Thoracic aorta (tissue), 2 donors: ENCODE results near the gene COMT. TPM values are rescaled to one million over a fixed set of nuclear protein-coding genes. Genes with fewer than 3 reads are reported as not detected.

Experiments used
- ATAC-seq: fragments of 150-250 bp; one replicate; pipeline ENCODE4 v1.8.0; 2017; ENCODE audit warnings: low read depth; ENCODE audit not compliant: insufficient number of reproducible peaks, low FRiP score
- DNase-seq: peaks from one replicate; pipeline ENCODE4 v3.0.0-alpha.2; 2020; ENCODE audit warnings: low spot score
- H3K27ac ChIP-seq, 2 donors: fragments of 200-600 bp; sonication (generic); 1 replicate in 1 of 2; 2 replicates in 1 of 2; pipeline ENCODE4 v1.5.1; 2016; ENCODE audit warnings: mild to moderate bottlenecking in 2 of 2, moderate library complexity in 2 of 2
- H3K27me3 ChIP-seq: fragments of 200-600 bp; sonication (generic); replicated peaks from 2 replicates; pipeline ENCODE4 v1.6.0; 2016; ENCODE audit warnings: mild to moderate bottlenecking; ENCODE audit not compliant: insufficient read depth
- H3K36me3 ChIP-seq: fragments of 200-600 bp; sonication (generic); one replicate; pipeline ENCODE4 v1.5.1; 2016
- H3K4me1 ChIP-seq, 2 donors: fragments of 200-600 bp; sonication (generic); 1 replicate in 1 of 2; 2 replicates in 1 of 2; pipeline versions ENCODE4 v1.5.1 to v1.6.0; 2016; ENCODE audit warnings: low read depth in 2 of 2, mild to moderate bottlenecking in 1 of 2; ENCODE audit not compliant: control insufficient read depth in 1 of 2
- H3K4me3 ChIP-seq: fragments of 200-600 bp; sonication (generic); 2 replicates; pipeline ENCODE4 v1.5.1; 2016; ENCODE audit warnings: mild to moderate bottlenecking
- H3K9me3 ChIP-seq: fragments of 200-600 bp; sonication (generic); 2 replicates; pipeline ENCODE4 v1.5.1; 2016
- total RNA-seq, 2 donors: library from RNA; depleted of rRNA; stranded (reverse); fragments of >200 nt; gene quantifications; one replicate each; pipeline versions ENCODE4 v1.1.0 to v1.2.3, GENCODE V29; 2016
- TF ChIP-seq, protein P1 (sequence below): fragments of 200-600 bp; sonication (generic); IDR thresholded peaks from one replicate; pipeline ENCODE4 v1.5.1; 2019; ENCODE audit warnings: antibody characterized with exemption

The COMT gene
- total RNA-seq, 2 donors from 2014 or later = 230 to 300 TPM

DNA sequence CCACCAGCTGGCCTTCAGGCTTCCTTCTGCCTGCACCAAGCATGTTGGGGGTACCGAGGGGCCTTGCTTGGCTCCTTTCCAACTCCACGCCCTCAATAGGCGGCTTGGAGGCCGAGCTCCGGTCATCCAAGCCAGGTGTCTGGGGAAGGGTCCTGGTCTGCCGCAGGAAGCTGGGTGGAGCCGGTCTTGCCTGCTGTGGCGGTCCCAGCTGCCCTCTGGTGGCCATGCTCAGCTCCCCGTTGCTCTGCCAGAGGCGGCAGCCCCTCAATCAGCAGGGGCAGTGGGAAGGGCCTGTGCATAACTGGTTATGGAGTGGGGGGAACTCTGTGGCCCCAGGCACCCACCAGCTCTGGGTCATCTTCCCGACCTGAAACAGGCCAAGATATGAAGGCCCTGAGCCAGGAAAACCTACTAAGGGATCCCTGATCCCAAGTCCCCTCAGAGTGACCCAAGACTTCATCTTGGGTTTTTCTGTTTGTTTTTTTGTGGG lies 71.9 kb downstream of the COMT start:
- TF ChIP-seq, protein P1, sequence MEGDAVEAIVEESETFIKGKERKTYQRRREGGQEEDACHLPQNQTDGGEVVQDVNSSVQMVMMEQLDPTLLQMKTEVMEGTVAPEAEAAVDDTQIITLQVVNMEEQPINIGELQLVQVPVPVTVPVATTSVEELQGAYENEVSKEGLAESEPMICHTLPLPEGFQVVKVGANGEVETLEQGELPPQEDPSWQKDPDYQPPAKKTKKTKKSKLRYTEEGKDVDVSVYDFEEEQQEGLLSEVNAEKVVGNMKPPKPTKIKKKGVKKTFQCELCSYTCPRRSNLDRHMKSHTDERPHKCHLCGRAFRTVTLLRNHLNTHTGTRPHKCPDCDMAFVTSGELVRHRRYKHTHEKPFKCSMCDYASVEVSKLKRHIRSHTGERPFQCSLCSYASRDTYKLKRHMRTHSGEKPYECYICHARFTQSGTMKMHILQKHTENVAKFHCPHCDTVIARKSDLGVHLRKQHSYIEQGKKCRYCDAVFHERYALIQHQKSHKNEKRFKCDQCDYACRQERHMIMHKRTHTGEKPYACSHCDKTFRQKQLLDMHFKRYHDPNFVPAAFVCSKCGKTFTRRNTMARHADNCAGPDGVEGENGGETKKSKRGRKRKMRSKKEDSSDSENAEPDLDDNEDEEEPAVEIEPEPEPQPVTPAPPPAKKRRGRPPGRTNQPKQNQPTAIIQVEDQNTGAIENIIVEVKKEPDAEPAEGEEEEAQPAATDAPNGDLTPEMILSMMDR = peak; percentile 94
- Histone ChIP-seq H3K27me3 (no peaks in the 10 kb centered on the region), H3K4me3 (no peak overlapping the region), H3K4me1 (peaks cover 7 to 34% of the 10 kb centered on the region in 2 donors), H3K9me3 (no peaks in the 10 kb centered on the region), H3K27ac (no peak overlapping the region), H3K36me3 (no peaks in the 10 kb centered on the region)
- ATAC-seq (no peak), DNase-seq (no peak)

DNA sequence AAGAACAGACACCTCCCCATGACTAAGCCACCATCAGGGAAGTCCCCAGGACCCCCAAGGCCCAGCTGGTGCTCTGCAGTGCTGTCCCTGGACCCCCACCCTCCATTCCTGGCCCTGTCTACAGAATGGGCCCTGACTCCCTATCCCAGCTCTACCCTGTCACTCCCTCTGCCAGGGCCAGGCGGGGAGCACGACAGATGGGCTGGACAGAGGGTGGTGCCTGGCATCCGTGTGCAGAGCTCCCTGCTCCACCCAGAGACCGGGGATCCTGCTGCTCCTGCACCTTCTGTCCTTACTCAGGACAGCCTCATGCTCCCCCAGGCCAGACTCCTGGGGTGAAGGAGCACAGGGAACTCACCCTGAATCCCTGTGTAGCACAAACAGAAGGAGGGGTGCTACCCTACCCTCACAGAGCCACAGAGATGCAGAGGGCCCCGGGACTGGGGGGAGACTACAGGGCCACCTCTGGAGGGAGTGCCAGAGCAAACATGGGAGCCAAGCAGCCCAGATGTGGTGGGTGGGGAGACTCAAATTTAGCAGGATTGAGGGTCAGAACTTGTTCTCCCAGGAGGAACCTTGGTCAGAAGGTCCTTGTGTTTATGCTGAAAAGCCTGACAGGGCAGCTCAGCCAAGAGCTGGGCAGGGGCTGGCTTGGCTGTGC lies 73.1 kb downstream of the COMT start:
- DNase-seq = no peak
- TF ChIP-seq, protein P1 = no peak
- no peaks in the 10 kb centered on the region for H3K36me3 ChIP-seq

DNA sequence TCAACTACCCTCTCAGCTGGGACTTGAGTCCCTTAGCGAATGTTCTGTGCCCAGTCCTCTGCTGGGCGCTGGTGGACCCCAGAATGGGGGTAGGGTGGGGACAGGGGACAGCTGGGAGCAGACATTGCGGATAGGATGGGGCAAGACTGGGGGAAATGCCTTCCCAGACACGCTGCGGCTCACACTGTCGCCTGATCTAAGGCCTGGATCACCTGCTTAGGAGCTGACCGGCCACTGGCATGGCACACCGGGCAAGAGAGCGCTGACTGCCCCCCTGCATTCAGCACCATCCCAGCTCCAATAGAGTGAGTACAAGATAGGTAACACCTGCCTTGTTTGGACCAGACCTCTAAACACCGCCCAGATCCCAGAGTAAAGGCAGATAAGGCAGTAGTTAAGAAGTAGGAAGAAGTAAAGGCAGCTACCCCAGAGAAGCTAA lies 73.6 kb downstream of the COMT start:
- DNase-seq (no peak), ATAC-seq (no peak)
- Histone ChIP-seq H3K27me3 (no peaks in the 10 kb centered on the region), H3K36me3 (no peaks in the 10 kb centered on the region), H3K27ac (no peak overlapping the region), H3K4me3 (no peak overlapping the region), H3K9me3 (no peaks in the 10 kb centered on the region), H3K4me1 (peaks cover 7 to 35% of the 10 kb centered on the region in 2 donors)
- TF ChIP-seq, protein P1 = no peak

More for the DNA sequence above, 73.1 kb downstream of the COMT start:
- Histone ChIP-seq H3K4me3 (no peak overlapping the region), H3K27ac (no peak overlapping the region), H3K4me1 (peaks cover 7 to 34% of the 10 kb centered on the region in 2 donors), H3K9me3 (no peaks in the 10 kb centered on the region), H3K27me3 (no peaks in the 10 kb centered on the region)
- no peak for ATAC-seq

DNA sequence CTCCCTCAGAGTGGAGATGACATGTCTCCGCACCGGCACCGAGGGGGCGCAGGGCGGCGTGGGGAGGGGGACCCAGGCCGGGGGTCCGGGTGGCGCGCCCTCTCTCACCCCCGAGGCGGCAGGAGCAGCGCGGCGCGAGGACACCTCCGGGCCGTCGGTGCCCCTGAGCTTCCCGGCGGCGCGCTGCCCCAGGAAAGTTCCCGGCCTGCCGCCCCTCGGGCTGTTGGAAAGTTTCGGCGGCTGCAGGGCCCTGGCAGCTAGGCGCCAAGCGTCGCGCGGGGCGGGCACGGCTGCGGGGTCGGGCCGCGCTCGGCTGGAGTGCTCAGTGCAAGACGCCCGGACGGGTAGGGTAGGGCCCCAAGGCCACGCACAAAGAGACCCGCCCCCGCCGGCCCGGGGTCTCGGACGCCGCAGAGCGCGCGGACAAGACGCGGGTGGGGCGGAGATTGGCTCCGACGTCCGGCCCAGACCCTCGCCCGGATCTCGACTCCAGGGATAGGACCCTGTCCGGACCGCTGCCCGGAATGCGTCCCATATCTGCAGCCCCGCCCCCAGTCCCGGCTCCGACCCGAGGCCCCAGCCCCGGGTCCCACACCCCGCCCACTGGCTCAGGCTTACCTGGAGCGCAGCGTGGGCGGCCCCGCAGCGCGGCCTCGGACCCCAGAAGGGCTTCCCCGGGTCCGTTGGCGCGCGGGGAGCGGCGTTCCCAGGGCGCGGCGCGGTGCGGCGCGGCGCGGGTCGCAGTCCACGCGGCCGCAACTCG lies 74.6 kb downstream of the COMT start:
- ATAC-seq = no peak
- no peaks in the 10 kb centered on the region for H3K36me3 ChIP-seq
- no peaks in the 10 kb centered on the region for H3K27me3 ChIP-seq
- peaks cover 7 to 40% of the 10 kb centered on the region in 2 donors for H3K4me1 ChIP-seq
- TF ChIP-seq, protein P1 = no peak
- DNase-seq = no peak
- H3K27ac ChIP-seq = no peak overlapping the region
- H3K9me3 ChIP-seq = no peaks in the 10 kb centered on the region
- peak overlapping the region; percentile 88 for H3K4me3 ChIP-seq
